T-helper 2 cell (primary cell): Measurements from ENCODE around the gene COG4.

Experiments
- DNase-seq, 5 experiments: peaks; one replicate each; pipeline versions ENCODE4 v3.0.0 to v3.0.0-alpha.2; 2012 to 2022

Gene COG4

GRCh38 chr16:70478912-70479341 is 44.4 kb downstream of the COG4 start:
- DNase-seq: no peak

- DNase-seq: no peak
Measured at GRCh38 chr16:70478169-70478568, 45.2 kb downstream of the COG4 start.

GRCh38 chr16:70476272-70477020 is 46.9 kb downstream of the COG4 start:
- DNase-seq: peak in 2 of 5 experiments; percentile 5 to 89

- DNase-seq: no peak
Measured at GRCh38 chr16:70475054-70475871, 48.1 kb downstream of the COG4 start.

- DNase-seq: no peak
Measured at GRCh38 chr16:70474320-70475053, 48.9 kb downstream of the COG4 start.

GRCh38 chr16:70473446-70474319 is 49.7 kb downstream of the COG4 start:
- no peak for DNase-seq

- DNase-seq: no peak
Measured at GRCh38 chr16:70472786-70473433, 50.4 kb downstream of the COG4 start.

GRCh38 chr16:70470927-70471341 is 52.4 kb downstream of the COG4 start:
- no peak for DNase-seq

- DNase-seq: no peak
Measured at GRCh38 chr16:70470141-70470926, 53.0 kb downstream of the COG4 start.

- DNase-seq: no peak
Measured at GRCh38 chr16:70468776-70469525, 54.4 kb downstream of the COG4 start.

- no peak for DNase-seq
Measured at GRCh38 chr16:70467608-70468007, 55.7 kb downstream of the COG4 start.

- no peak for DNase-seq
Measured at GRCh38 chr16:70467113-70467512, 56.2 kb downstream of the COG4 start.

- DNase-seq: no peak
Measured at GRCh38 chr16:70466805-70467076, 56.6 kb downstream of the COG4 start.

- DNase-seq: no peak
Measured at GRCh38 chr16:70465999-70466804, 57.2 kb downstream of the COG4 start.

- no peak for DNase-seq
Measured at GRCh38 chr16:70463235-70463634, 60.1 kb downstream of the COG4 start.

GRCh38 chr16:70460737-70461261 is 62.6 kb downstream of the COG4 start:
- DNase-seq: no peak

- no peak for DNase-seq
Measured at GRCh38 chr16:70457446-70458166, 65.7 kb downstream of the COG4 start.

- DNase-seq: no peak
Measured at GRCh38 chr16:70455910-70456309, 67.4 kb downstream of the COG4 start.
